Activated T-helper 1 cell treated with Interleukin-2 at 50 U/mL for 16 hours (primary cell): ENCODE data around the gene CCDC85C.

Source experiments
- DNase-seq: peaks from one replicate; pipeline ENCODE4 v3.0.0-alpha.2; 2020; ENCODE audit warnings: low read depth

The CCDC85C gene

GRCh38 chr14:99522025-99522401 is 82.0 kb downstream of the CCDC85C start:
- no peak for DNase-seq

GRCh38 chr14:99521176-99522024 is 82.6 kb downstream of the CCDC85C start:
- no peak for DNase-seq

GRCh38 chr14:99520571-99521081 is 83.4 kb downstream of the CCDC85C start:
- DNase-seq = no peak

GRCh38 chr14:99519931-99520421 is 84.0 kb downstream of the CCDC85C start:
- DNase-seq = no peak

- no peak for DNase-seq
These were observed 84.6 kb downstream of the CCDC85C start for GRCh38 chr14:99519347-99519881.

GRCh38 chr14:99518441-99519346 is 85.3 kb downstream of the CCDC85C start:
- peak; percentile 67 for DNase-seq

- DNase-seq = no peak
These were observed 86.2 kb downstream of the CCDC85C start for GRCh38 chr14:99517643-99518381.

- no peak for DNase-seq
These were observed 87.0 kb downstream of the CCDC85C start for GRCh38 chr14:99516871-99517642.

GRCh38 chr14:99516156-99516870 is 87.7 kb downstream of the CCDC85C start:
- no peak for DNase-seq

GRCh38 chr14:99515301-99516155 is 88.5 kb downstream of the CCDC85C start:
- no peak for DNase-seq

GRCh38 chr14:99514552-99515300 is 89.3 kb downstream of the CCDC85C start:
- DNase-seq = no peak

- no peak for DNase-seq
These were observed 90.0 kb downstream of the CCDC85C start for GRCh38 chr14:99513946-99514551.

GRCh38 chr14:99513183-99513694 is 90.8 kb downstream of the CCDC85C start:
- no peak for DNase-seq

- no peak for DNase-seq
These were observed 91.3 kb downstream of the CCDC85C start for GRCh38 chr14:99512571-99513182.

GRCh38 chr14:99512110-99512449 is 91.9 kb downstream of the CCDC85C start:
- no peak for DNase-seq

- no peak for DNase-seq
These were observed 92.4 kb downstream of the CCDC85C start for GRCh38 chr14:99511421-99512109.
